Calu3 (cell line): ENCODE results near the gene BMERB1. TPM values are rescaled to one million over a fixed set of nuclear protein-coding genes. Genes with fewer than 3 reads are reported as not detected.
A peak's percentile ranks its signal among the peaks of the same experiment; 100 is the strongest.

Source experiments
- BruUV-seq: library from RNA; stranded (reverse); fragments of 400-500 nt; replicated peaks from 2 replicates; lab custom pipeline; 2021; lab: Mats Ljungman, UMichigan
- CTCF ChIA-PET: fragments of 300-600 bp; sonication (Branson Sonifier 250); formaldehyde crosslinking; loops from one replicate; lab custom pipeline; 2022; ENCODE audit warnings: antibody characterized with exemption; lab: Charles Lee
- DNase-seq: peaks from one replicate; pipeline ENCODE4 v3.0.0; 2022
- H3K27ac Mint-ChIP-seq: one replicate; pipeline ENCODE4 v1.8.0; 2022; ENCODE audit warnings: mixed read lengths; ENCODE audit not compliant: unreplicated experiment
- H3K27me3 Mint-ChIP-seq: one replicate; pipeline ENCODE4 v1.8.0; 2022; ENCODE audit warnings: mixed read lengths; ENCODE audit not compliant: unreplicated experiment
- H3K36me3 Mint-ChIP-seq: one replicate; pipeline ENCODE4 v1.8.0; 2022; ENCODE audit warnings: mild to moderate bottlenecking, moderate library complexity, mixed read lengths; ENCODE audit not compliant: insufficient read depth, unreplicated experiment
- H3K4me1 Mint-ChIP-seq: one replicate; pipeline ENCODE4 v1.8.0; 2022; ENCODE audit warnings: mild to moderate bottlenecking, low read depth, mixed read lengths; ENCODE audit not compliant: unreplicated experiment
- H3K4me3 Mint-ChIP-seq: one replicate; pipeline ENCODE4 v1.8.0; 2022; ENCODE audit warnings: mild to moderate bottlenecking, low read depth, moderate library complexity, mixed read lengths; ENCODE audit not compliant: unreplicated experiment
- H3K9me3 Mint-ChIP-seq: one replicate; pipeline ENCODE4 v1.8.0; 2022; ENCODE audit warnings: low read depth, mixed read lengths; ENCODE audit not compliant: unreplicated experiment
- CTCF ChIP-seq: fragments of 200-600 bp; IDR thresholded peaks from one replicate; pipeline ENCODE4 v1.8.0; 2022; ENCODE audit warnings: antibody characterized with exemption; ENCODE audit not compliant: unreplicated experiment
- intact Hi-C: fragments of 100-400 bp; cut with micrococcal nuclease; formaldehyde crosslinking; loops from one replicate; pipeline ENCODE4 v1.10.0; 2022; ENCODE audit not compliant: unreplicated experiment
- total RNA-seq: library from RNA; stranded (reverse); gene quantifications from 2 replicates; pipeline ENCODE4 v1.2.3, GENCODE V29; 2022

BMERB1 gene
- total RNA-seq, 1 experiment from 2014 or later: 3.0 TPM

GRCh38 chr16:15617901-15618300, 183.5 kb downstream of the BMERB1 start:
- H3K27ac Mint-ChIP-seq: peak overlapping the region; percentile 26

GRCh38 chr16:15618392-15618791, 184.0 kb downstream of the BMERB1 start:
- BruUV-seq: no TSS peak
- intact Hi-C loops: no loop called here
- CTCF ChIA-PET: no interaction called here

More at GRCh38 chr16:15617901-15618300, 183.5 kb downstream of the BMERB1 start:
- no TSS peak for BruUV-seq
- Mint-ChIP-seq H3K27me3 (no peaks in the 10 kb centered on the region), H3K36me3 (peaks cover 30% of the 10 kb centered on the region), H3K4me1 (peaks cover 9% of the 10 kb centered on the region), H3K4me3 (no peak overlapping the region), H3K9me3 (no peaks in the 10 kb centered on the region)
- TF ChIP-seq CTCF: no peak
- CTCF ChIA-PET: no interaction called here
- intact Hi-C loops: no loop called here
- no peak for DNase-seq

GRCh38 chr16:15620611-15621195, 186.3 kb downstream of the BMERB1 start:
- no peak for DNase-seq
- TF ChIP-seq CTCF: no peak
- CTCF ChIA-PET: no interaction called here
- no peaks in the 10 kb centered on the region for H3K27me3 Mint-ChIP-seq
- intact Hi-C loops: loop anchor here (10.0 kb wide), 1 partner anchor 64 kb away; no protein-coding TSS in a partner anchor
- peaks cover 30% of the 10 kb centered on the region for H3K36me3 Mint-ChIP-seq
- no peak overlapping the region for H3K27ac Mint-ChIP-seq
- H3K4me1 Mint-ChIP-seq: no peaks in the 10 kb centered on the region
- no TSS peak for BruUV-seq
- H3K4me3 Mint-ChIP-seq: no peak overlapping the region
- H3K9me3 Mint-ChIP-seq: no peaks in the 10 kb centered on the region

More at GRCh38 chr16:15618392-15618791, 184.0 kb downstream of the BMERB1 start:
- H3K36me3 Mint-ChIP-seq: peaks cover 26% of the 10 kb centered on the region
- TF ChIP-seq CTCF: no peak
- peak overlapping the region; percentile 26 for H3K27ac Mint-ChIP-seq
- H3K4me3 Mint-ChIP-seq: no peak overlapping the region
- H3K9me3 Mint-ChIP-seq: no peaks in the 10 kb centered on the region
- no peaks in the 10 kb centered on the region for H3K27me3 Mint-ChIP-seq
- peaks cover 7% of the 10 kb centered on the region for H3K4me1 Mint-ChIP-seq
- DNase-seq: no peak

- intact Hi-C loops: loop anchor here (10.0 kb wide), 1 partner anchor 63 kb away; no protein-coding TSS in a partner anchor
- DNase-seq: no peak
- Mint-ChIP-seq H3K27me3 (no peaks in the 10 kb centered on the region), H3K9me3 (no peaks in the 10 kb centered on the region), H3K4me3 (no peak overlapping the region), H3K36me3 (peaks cover 30% of the 10 kb centered on the region), H3K4me1 (no peaks in the 10 kb centered on the region), H3K27ac (no peak overlapping the region)
- BruUV-seq: no TSS peak
- TF ChIP-seq CTCF: no peak
- CTCF ChIA-PET: interaction anchor here (0.6 kb wide), 1 partner anchor 2000 kb away, joined by 6 read pairs; no protein-coding TSS in a partner anchor
Measured at GRCh38 chr16:15621456-15621855, 187.1 kb downstream of the BMERB1 start.
